Measurements from ENCODE around the gene KIF3C.

- TF ChIP-seq CTCF (IDR thresholded peaks at IDR 0.05; ENCODE audit: low read length) (no peak), EZH2 (IDR thresholded peaks at IDR 0.05; ENCODE audit: borderline replicate concordance, low read length) (no peak)
Observed at GRCh38 chr2:25993049-25993448, 10.8 kb upstream of the KIF3C start.
